IMR-90 (cell line): ENCODE results near the gene CDKN1C. TPM values are rescaled to one million over a fixed set of nuclear protein-coding genes. Genes with fewer than 3 reads are reported as not detected.

Experiments
- ATAC-seq: fragments of 200-7000 bp; cut with Tn5 transposase; 2 replicates; pipeline ENCODE4 v1.9.1; 2020; ENCODE audit warnings: low read depth, mild to moderate bottlenecking, moderate library complexity
- BruUV-seq: library from RNA; stranded (reverse); fragments of 400-500 nt; replicated peaks from 2 replicates; lab custom pipeline; 2021; lab: Mats Ljungman, UMichigan
- CTCF ChIA-PET: fragments of 300-600 bp; formaldehyde crosslinking; extraction: SDS; loops from one replicate; lab custom pipeline; 2021; ENCODE audit warnings: antibody characterized with exemption; lab: Yijun Ruan, JAX
- POLR2A ChIA-PET: fragments of 300-600 bp; sonication (Branson Sonifier 250); formaldehyde crosslinking; loops from one replicate; lab custom pipeline; 2022; ENCODE audit warnings: antibody characterized with exemption; ENCODE audit not compliant: unreplicated experiment; lab: Charles Lee
- DNase-seq: peaks from one replicate; pipeline ENCODE4 v3.0.0; 2013
- H2AFZ ChIP-seq: replicated peaks from 2 replicates; pipeline ENCODE3; 2013; ENCODE audit warnings: low read length, mild to moderate bottlenecking; ENCODE audit not compliant: poor library complexity
- H2AK5ac ChIP-seq: 2 replicates; pipeline ENCODE4 v1.6.1; 2013; ENCODE audit warnings: low read depth, low read length, inconsistent platforms
- H2AK9ac ChIP-seq: replicated peaks from 2 replicates; pipeline ENCODE3; 2013; ENCODE audit warnings: mild to moderate bottlenecking, low read depth, low read length, moderate library complexity; ENCODE audit not compliant: poor library complexity
- H2BK120ac ChIP-seq: 2 replicates; pipeline ENCODE4 v1.6.1; 2013; ENCODE audit warnings: low read depth, low read length, inconsistent platforms
- H2BK15ac ChIP-seq: 3 replicates; pipeline ENCODE4 v1.6.1; 2013; ENCODE audit warnings: low read depth, low read length, inconsistent platforms
- H2BK20ac ChIP-seq: 2 replicates; pipeline ENCODE4 v1.6.1; 2013; ENCODE audit warnings: low read depth, mild to moderate bottlenecking, inconsistent platforms, low read length, moderate library complexity
- H2BK5ac ChIP-seq: 2 replicates; pipeline ENCODE4 v1.6.1; 2013; ENCODE audit warnings: mild to moderate bottlenecking, low read depth, low read length, inconsistent platforms; ENCODE audit not compliant: poor library complexity, severe bottlenecking
- H3K14ac ChIP-seq: replicated peaks from 2 replicates; pipeline ENCODE4 v1.6.1; 2013; ENCODE audit warnings: low read depth, low read length, inconsistent platforms
- H3K18ac ChIP-seq: 2 replicates; pipeline ENCODE4 v1.6.1; 2013; ENCODE audit warnings: low read depth, low read length, control low read depth
- H3K23ac ChIP-seq: 2 replicates; pipeline ENCODE4 v1.6.1; 2013; ENCODE audit warnings: low read depth, low read length, inconsistent platforms
- H3K27ac ChIP-seq: 2 replicates; pipeline ENCODE4 v1.5.1; 2013; ENCODE audit warnings: mild to moderate bottlenecking, control low read depth, low read length; ENCODE audit not compliant: insufficient read depth
- H3K27me3 ChIP-seq: 2 replicates; pipeline ENCODE4 v1.6.1; 2013; ENCODE audit warnings: low read length; ENCODE audit not compliant: control insufficient read depth, insufficient read depth
- H3K36me3 ChIP-seq: 2 replicates; pipeline ENCODE4 v1.6.1; 2013; ENCODE audit warnings: low read length, mixed read lengths; ENCODE audit not compliant: control insufficient read depth, insufficient read depth
- H3K4ac ChIP-seq: 2 replicates; pipeline ENCODE4 v1.6.1; 2013; ENCODE audit warnings: low read depth, low read length, inconsistent platforms
- H3K4me1 ChIP-seq: 2 replicates; pipeline ENCODE4 v1.6.1; 2013; ENCODE audit warnings: low read length, mixed read lengths; ENCODE audit not compliant: control insufficient read depth, insufficient read depth
- H3K4me2 ChIP-seq: 2 replicates; pipeline ENCODE4 v1.6.1; 2013; ENCODE audit warnings: low read depth, mild to moderate bottlenecking, control low read depth, low read length, moderate library complexity
- H3K4me3 ChIP-seq: 2 replicates; pipeline ENCODE4 v1.5.1; 2013; ENCODE audit warnings: low read depth, mild to moderate bottlenecking, control low read depth, low read length, moderate library complexity; ENCODE audit not compliant: insufficient read depth
- H3K56ac ChIP-seq: 2 replicates; pipeline ENCODE4 v1.6.1; 2013; ENCODE audit warnings: low read length, inconsistent platforms; ENCODE audit not compliant: insufficient read depth; ENCODE audit errors: extremely low read depth
- H3K79me1 ChIP-seq, 2 experiments: 2 replicates each; pipeline ENCODE4 v1.6.1; 2013; ENCODE audit warnings: low read length in 2 of 2, inconsistent platforms in 1 of 2, low read depth in 1 of 2
- H3K9ac ChIP-seq: 2 replicates; pipeline ENCODE4 v1.6.1; 2013; ENCODE audit warnings: low read depth, low read length, control low read depth
- H3K9me1 ChIP-seq: 2 replicates; pipeline ENCODE4 v1.6.1; 2013; ENCODE audit warnings: low read length, inconsistent platforms; ENCODE audit not compliant: insufficient read depth
- H3K9me3 ChIP-seq: 2 replicates; pipeline ENCODE4 v1.6.1; 2013; ENCODE audit warnings: low read length; ENCODE audit not compliant: control insufficient read depth, insufficient read depth
- H4K20me1 ChIP-seq: 2 replicates; pipeline ENCODE4 v1.6.1; 2013; ENCODE audit warnings: low read length, inconsistent platforms; ENCODE audit not compliant: insufficient read depth
- H4K5ac ChIP-seq: 2 replicates; pipeline ENCODE4 v1.6.1; 2013; ENCODE audit warnings: mild to moderate bottlenecking, low read depth, low read length, control low read depth
- H4K8ac ChIP-seq, 2 experiments: 2 replicates each; pipeline ENCODE4 v1.6.1; 2013; ENCODE audit warnings: low read depth in 2 of 2, low read length in 2 of 2, control low read depth in 1 of 2, inconsistent platforms in 1 of 2
- H4K91ac ChIP-seq: 2 replicates; pipeline ENCODE4 v1.6.1; 2013; ENCODE audit warnings: low read depth, low read length, inconsistent platforms; ENCODE audit not compliant: insufficient read depth
- BHLHE40 ChIP-seq: fragments of 150-350 bp; IDR thresholded peaks from 2 replicates; pipeline ENCODE4 v1.6.1; 2016; ENCODE audit warnings: mild to moderate bottlenecking, low read depth, low read length
- CEBPB ChIP-seq: IDR thresholded peaks from 2 replicates; pipeline ENCODE4 v1.6.1; 2012; ENCODE audit warnings: low read depth, low read length, improper control_type of control experiment
- CHD1 ChIP-seq: IDR thresholded peaks from 2 replicates; pipeline ENCODE4 v1.6.1; 2012; ENCODE audit warnings: low read depth, low read length, improper control_type of control experiment
- CTCF ChIP-seq: conservative IDR thresholded peaks from 2 replicates; pipeline ENCODE4 v1.5.1; 2012; ENCODE audit warnings: mild to moderate bottlenecking, low read depth, low read length, improper control_type of control experiment
- ELK1 ChIP-seq: fragments of 150-350 bp; IDR thresholded peaks from 2 replicates; pipeline ENCODE4 v1.6.1; 2016; ENCODE audit warnings: low read depth, mild to moderate bottlenecking, low read length, moderate library complexity, borderline replicate concordance
- FOS ChIP-seq: fragments of 150-350 bp; IDR thresholded peaks from 2 replicates; pipeline ENCODE4 v1.6.1; 2016; ENCODE audit warnings: low read depth, low read length
- MAFK ChIP-seq: IDR thresholded peaks from 2 replicates; pipeline ENCODE4 v1.6.1; 2012; ENCODE audit warnings: low read depth, low read length, improper control_type of control experiment
- MAZ ChIP-seq: IDR thresholded peaks from 2 replicates; pipeline ENCODE4 v1.6.1; 2012; ENCODE audit warnings: low read depth, mild to moderate bottlenecking, low read length, improper control_type of control experiment, moderate library complexity, borderline replicate concordance
- MXI1 ChIP-seq: IDR thresholded peaks from 2 replicates; pipeline ENCODE4 v1.6.1; 2012; ENCODE audit warnings: low read depth, mild to moderate bottlenecking, low read length, moderate library complexity, borderline replicate concordance
- NFE2L2 ChIP-seq: fragments of 150-350 bp; IDR thresholded peaks from 2 replicates; pipeline ENCODE4 v1.6.1; 2016; ENCODE audit warnings: low read depth, mild to moderate bottlenecking, low read length
- POLR2A ChIP-seq: IDR thresholded peaks from 2 replicates; pipeline ENCODE4 v1.6.1; 2012; ENCODE audit warnings: mild to moderate bottlenecking, low read depth, low read length
- RCOR1 ChIP-seq: IDR thresholded peaks from 2 replicates; pipeline ENCODE4 v1.6.1; 2012; ENCODE audit warnings: mild to moderate bottlenecking, low read length, improper control_type of control experiment; ENCODE audit not compliant: insufficient replicate concordance
- RFX5 ChIP-seq: IDR thresholded peaks from 2 replicates; pipeline ENCODE4 v1.8.0; 2012; ENCODE audit warnings: low read depth, mild to moderate bottlenecking, low read length, moderate library complexity
- SMC3 ChIP-seq: fragments of 150-350 bp; IDR thresholded peaks from 2 replicates; pipeline ENCODE4 v1.6.1; 2016; ENCODE audit warnings: low read depth, mild to moderate bottlenecking, antibody characterized with exemption, low read length, moderate library complexity
- USF2 ChIP-seq: fragments of 150-350 bp; IDR thresholded peaks from 2 replicates; pipeline ENCODE4 v1.6.1; 2017; ENCODE audit warnings: mild to moderate bottlenecking, antibody characterized with exemption, low read length, low read depth
- WGBS, 2 experiments: methylation state at CpG; one replicate each; pipeline versions ENCODE4 v1.1.5 to v1.1.7; 2013; ENCODE audit warnings: missing lambda C conversion rate in 2 of 2; ENCODE audit not compliant: insufficient read length in 1 of 2; ENCODE audit errors: extremely low coverage in 2 of 2; 5-methylcytosine and 5-hydroxymethylcytosine counted together
- dilution Hi-C: fragments of 300-500 bp; cut with HindIII; formaldehyde crosslinking; loops from one replicate; pipeline ENCODE4 v1.14.3; 2018; ENCODE audit warnings: low sequenced_read_pairs; ENCODE audit not compliant: unreplicated experiment
- in situ Hi-C: fragments of 300-500 bp; cut with MboI; formaldehyde crosslinking; loops from 3 replicates; pipeline ENCODE4 v1.14.3; 2019; ENCODE audit warnings: low sequenced_read_pairs, inconsistent platforms, mixed read lengths
- intact Hi-C: fragments of 100-400 bp; cut with micrococcal nuclease; formaldehyde crosslinking; loops from 2 replicates; pipeline ENCODE4 v1.10.0; 2022
- polyA plus RNA-seq, 3 experiments: library from polyadenylated mRNA; depleted of rRNA; stranded (reverse); fragments of >200 nt; gene quantifications; 2 replicates each; pipeline ENCODE4 v1.2.3, GENCODE V29; 2012; ENCODE audit warnings: low replicate concordance in 1 of 3
- total RNA-seq: library from RNA; depleted of rRNA; stranded (reverse); fragments of >200 nt; gene quantifications from 2 replicates; pipeline ENCODE4 v1.2.3, GENCODE V29; 2012

Gene CDKN1C
- total and polyA plus RNA-seq, 2 of the 4 experiments (the other 2 are of a cell fraction): 1.6 to 3.0 TPM

GRCh38 chr11:2869561-2870427 is 15.8 kb downstream of the CDKN1C start:
- H3K4me2 ChIP-seq: no peak overlapping the region
- H4K20me1 ChIP-seq: no peaks in the 10 kb centered on the region
- no peak overlapping the region for H3K27ac ChIP-seq
- H3K9ac ChIP-seq: no peak overlapping the region
- H3K18ac ChIP-seq: no peak overlapping the region
- H3K56ac ChIP-seq: no peak overlapping the region
- no peak overlapping the region for H3K23ac ChIP-seq
- H2AK5ac ChIP-seq: no peak overlapping the region
- in situ Hi-C loops: no loop called here
- no peak overlapping the region for H2AK9ac ChIP-seq
- no peak overlapping the region for H4K91ac ChIP-seq
- H3K27me3 ChIP-seq: peaks cover 61% of the 10 kb centered on the region
- WGBS, 2 experiments: 42% methylated on average over 41 of the region's 90 CpGs; no CpG with 5 or more reads in 1 of the 2 experiments
- no TSS peak for BruUV-seq
- H2BK5ac ChIP-seq: no peak overlapping the region
- no peak overlapping the region for H2AFZ ChIP-seq
- DNase-seq (no peak), ATAC-seq (no peak)
- ChIA-PET POLR2A (no interaction called here), CTCF (no interaction called here)
- no peaks in the 10 kb centered on the region for H3K79me1 ChIP-seq
- intact Hi-C loops: no loop called here
- H4K5ac ChIP-seq: no peak overlapping the region
- H2BK20ac ChIP-seq: no peak overlapping the region
- H3K9me3 ChIP-seq: peaks cover 11% of the 10 kb centered on the region
- H3K4me1 ChIP-seq: peaks cover 2% of the 10 kb centered on the region; the same call in 1 of the 2 replicates
- dilution Hi-C loops: no loop called here
- H3K4me3 ChIP-seq: no peak overlapping the region
- H2BK15ac ChIP-seq: no peak overlapping the region
- no peak overlapping the region for H3K14ac ChIP-seq
- no peak overlapping the region for H2BK120ac ChIP-seq
- no peaks in the 10 kb centered on the region for H3K9me1 ChIP-seq
- no peak overlapping the region for H3K4ac ChIP-seq
- H4K8ac ChIP-seq: no peak overlapping the region
- H3K36me3 ChIP-seq: no peaks in the 10 kb centered on the region
- TF ChIP-seq RCOR1 (no peak), BHLHE40 (no peak), CEBPB (no peak), RFX5 (no peak), SMC3 (no peak), MAZ (no peak), ELK1 (no peak), MAFK (no peak), CHD1 (no peak), USF2 (no peak), FOS (no peak), MXI1 (no peak), CTCF (no peak), NFE2L2 (no peak), POLR2A (no peak)
